Tracheal epithelial cell (primary cell): ENCODE data around the gene LMX1B. TPM values are rescaled to one million over a fixed set of nuclear protein-coding genes. Genes with fewer than 3 reads are reported as not detected.

Source experiments
- total RNA-seq: library from RNA; depleted of rRNA; stranded (reverse); fragments of >200 nt; gene quantifications from 2 replicates; pipeline ENCODE4 v1.2.1, GENCODE V29; 2014

The LMX1B gene
- total RNA-seq, result not detected in 2 replicates

DNA sequence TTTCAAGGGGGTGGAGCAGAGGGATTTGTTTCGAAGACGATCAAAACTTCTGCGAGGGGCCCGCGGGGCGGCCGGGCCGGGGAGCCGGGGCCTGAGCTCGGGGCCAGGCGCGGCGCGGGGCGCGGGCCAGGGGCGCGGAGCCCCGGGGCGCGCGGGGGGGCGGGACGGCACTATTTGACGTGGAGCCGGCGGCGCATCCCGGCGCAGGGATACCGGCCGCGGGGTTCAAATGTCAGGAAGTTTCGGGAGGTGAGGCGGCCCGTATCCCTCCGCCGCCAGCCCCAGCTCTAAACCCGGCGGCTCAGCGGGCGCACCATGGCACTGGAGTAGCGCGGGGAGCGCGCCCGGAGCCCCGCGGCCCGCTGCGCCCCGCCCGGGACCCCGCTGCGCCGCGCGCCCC, at the start of gene LMX1B:
LMX1B (plus strand) TSS at position 278 of the 400 bp plus-strand sequence. CDS start 522 bp downstream, outside the sequence.

Other genes starting within 250 kb of the LMX1B start
- 13.0 and 14.3 TPM in 2 replicates for gene ZBTB43, start 191.1 kb downstream of the LMX1B start, total RNA-seq
- 6.6 and 8.4 TPM in 2 replicates for gene ZBTB34, start 246.7 kb downstream of the LMX1B start, total RNA-seq